Gastroesophageal sphincter (tissue), 4 donors: Measurements from ENCODE around the gene PRKCZ. TPM values are rescaled to one million over a fixed set of nuclear protein-coding genes. Genes with fewer than 3 reads are reported as not detected.

ENCODE experiments used
- ATAC-seq: fragments of 150-250 bp; one replicate; pipeline ENCODE4 v1.9.1; 2016; ENCODE audit warnings: mild to moderate bottlenecking, moderate library complexity
- H3K27ac ChIP-seq, 4 donors: fragments of 200-600 bp; sonication (generic) in 3 of 4; 1 replicate in 3 of 4; 2 replicates in 1 of 4; pipeline ENCODE4 v1.5.1; 2016 to 2019
- H3K27me3 ChIP-seq: fragments of 200-600 bp; sonication (generic); one replicate; pipeline ENCODE4 v1.5.1; 2019
- H3K36me3 ChIP-seq, 2 donors: fragments of 200-600 bp; sonication (generic); one replicate each; pipeline ENCODE4 v1.5.1; 2019; ENCODE audit warnings: control low read depth in 1 of 2
- H3K4me1 ChIP-seq, 3 donors: fragments of 200-600 bp; sonication (generic); 1 replicate in 2 of 3; 2 replicates in 1 of 3; pipeline ENCODE4 v1.5.1; 2016 to 2019; ENCODE audit warnings: control low read depth in 2 of 3
- H3K4me3 ChIP-seq, 2 donors: fragments of 200-600 bp; sonication (generic); one replicate each; pipeline ENCODE4 v1.5.1; 2019; ENCODE audit warnings: mild to moderate bottlenecking in 1 of 2, moderate library complexity in 1 of 2
- H3K9me3 ChIP-seq, 3 donors: fragments of 200-600 bp; sonication (generic); one replicate each; pipeline ENCODE4 v1.5.1; 2017 to 2019; ENCODE audit warnings: control low read depth in 2 of 3
- EP300 ChIP-seq: sonication (generic); formaldehyde crosslinking; IDR thresholded peaks from one replicate; pipeline ENCODE4 v1.6.1; 2017; ENCODE audit warnings: antibody characterized with exemption, mild to moderate bottlenecking
- POLR2A ChIP-seq, 2 donors: fragments of 450-650 bp; IDR thresholded peaks; one replicate each; pipeline ENCODE4 v1.6.1; 2017; ENCODE audit warnings: antibody characterized with exemption in 2 of 2, mild to moderate bottlenecking in 2 of 2, moderate library complexity in 1 of 2
- POLR2AphosphoS5 ChIP-seq: sonication (generic); formaldehyde crosslinking; IDR thresholded peaks from one replicate; pipeline ENCODE4 v1.6.1; 2017; ENCODE audit warnings: antibody characterized with exemption
- WGBS, 2 donors: methylation state at CpG; one replicate each; pipeline ENCODE4 v1.1.5; 2018; ENCODE audit warnings: low coverage in 1 of 2; 5-methylcytosine and 5-hydroxymethylcytosine counted together
- total RNA-seq, 4 donors: library from RNA; depleted of rRNA; stranded (reverse); fragments of >200 nt; gene quantifications; one replicate each; pipeline ENCODE4 v1.1.0, GENCODE V29; 2016
- TF ChIP-seq, protein P1 (sequence below), 4 experiments: fragments of 200-600 bp in 2 of 4; fragments of 450-650 bp in 2 of 4; sonication (generic) in 1 of 4; IDR thresholded peaks; one replicate each; pipeline ENCODE4 v1.5.1; 2017 to 2019; ENCODE audit warnings: antibody characterized with exemption in 4 of 4, mild to moderate bottlenecking in 2 of 4, moderate library complexity in 2 of 4

PRKCZ gene
- total RNA-seq, 4 donors from 2014 or later = 2.4 to 3.8 (median 2.9) TPM

DNA sequence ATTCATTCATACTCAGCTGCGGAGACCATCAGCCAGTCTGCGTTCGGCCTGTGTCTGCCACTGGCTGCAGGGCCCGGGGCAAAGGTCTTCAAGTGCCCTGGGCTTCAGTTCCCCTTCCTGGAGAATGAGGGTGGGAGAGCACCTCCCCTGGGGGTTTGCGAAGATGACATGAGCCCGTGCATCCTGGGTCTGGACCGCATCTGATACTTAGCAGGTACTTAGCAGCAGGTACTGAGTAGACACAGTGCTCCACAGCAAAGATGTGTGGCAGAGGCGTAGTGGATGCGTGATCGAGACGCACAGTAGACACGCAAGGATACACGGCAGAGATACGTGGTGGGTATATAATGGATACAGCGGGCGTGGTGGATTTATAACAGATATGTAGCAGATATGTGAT lies 51.3 kb downstream of the PRKCZ start:
- Histone ChIP-seq H3K27me3 (peaks cover 40% of the 10 kb centered on the region), H3K9me3 (peaks cover 0 to 21% (median 0%) of the 10 kb centered on the region in 3 donors), H3K36me3 (no peaks in the 10 kb centered on the region), H3K4me1 (no peaks in the 10 kb centered on the region), H3K27ac (no peak overlapping the region), H3K4me3 (no peak overlapping the region)
- 86 to 92% methylated on average over 9 to 12 of the region's 16 CpGs for WGBS, 2 donors
- TF ChIP-seq POLR2AphosphoS5 (no peak), POLR2A (IDR thresholded peaks at IDR 0.05) (no peak), EP300 (no peak)
- TF ChIP-seq, protein P1, sequence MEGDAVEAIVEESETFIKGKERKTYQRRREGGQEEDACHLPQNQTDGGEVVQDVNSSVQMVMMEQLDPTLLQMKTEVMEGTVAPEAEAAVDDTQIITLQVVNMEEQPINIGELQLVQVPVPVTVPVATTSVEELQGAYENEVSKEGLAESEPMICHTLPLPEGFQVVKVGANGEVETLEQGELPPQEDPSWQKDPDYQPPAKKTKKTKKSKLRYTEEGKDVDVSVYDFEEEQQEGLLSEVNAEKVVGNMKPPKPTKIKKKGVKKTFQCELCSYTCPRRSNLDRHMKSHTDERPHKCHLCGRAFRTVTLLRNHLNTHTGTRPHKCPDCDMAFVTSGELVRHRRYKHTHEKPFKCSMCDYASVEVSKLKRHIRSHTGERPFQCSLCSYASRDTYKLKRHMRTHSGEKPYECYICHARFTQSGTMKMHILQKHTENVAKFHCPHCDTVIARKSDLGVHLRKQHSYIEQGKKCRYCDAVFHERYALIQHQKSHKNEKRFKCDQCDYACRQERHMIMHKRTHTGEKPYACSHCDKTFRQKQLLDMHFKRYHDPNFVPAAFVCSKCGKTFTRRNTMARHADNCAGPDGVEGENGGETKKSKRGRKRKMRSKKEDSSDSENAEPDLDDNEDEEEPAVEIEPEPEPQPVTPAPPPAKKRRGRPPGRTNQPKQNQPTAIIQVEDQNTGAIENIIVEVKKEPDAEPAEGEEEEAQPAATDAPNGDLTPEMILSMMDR (IDR thresholded peaks at IDR 0.05) = no peak
- ATAC-seq = no peak

DNA sequence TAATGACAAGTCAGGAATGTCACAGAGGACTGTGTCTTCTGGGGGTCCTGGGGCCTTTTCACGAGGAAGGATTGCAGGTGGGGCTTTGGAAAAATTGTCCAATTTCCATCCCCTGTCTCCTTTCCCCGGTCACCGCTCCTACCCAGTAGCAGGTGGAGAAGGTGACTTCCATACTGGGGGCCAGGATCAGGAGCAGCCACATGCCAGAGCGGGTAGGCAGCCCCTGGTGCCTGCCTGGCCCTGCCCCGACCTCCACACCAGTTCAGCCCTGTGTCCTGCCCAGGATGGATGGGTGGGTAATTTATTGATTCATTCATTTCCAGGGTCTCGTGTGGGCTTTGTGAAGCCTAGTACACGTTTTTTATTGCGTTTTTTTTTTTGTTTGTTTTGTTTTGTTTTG lies 51.7 kb downstream of the PRKCZ start:
- no peak for ATAC-seq
- WGBS, 2 donors = 74 to 80% methylated on average over 4 to 5 of the region's 8 CpGs

GRCh38 chr1:2102753-2103152 lies 52.5 kb downstream of the PRKCZ start:
- 83 to 91% methylated on average over 1 to 5 of the region's 12 CpGs for WGBS, 2 donors
- H3K36me3 ChIP-seq = no peaks in the 10 kb centered on the region
- no peak for ATAC-seq
- no peak overlapping the region for H3K4me3 ChIP-seq
- peaks cover 0 to 9% (median 0%) of the 10 kb centered on the region in 3 donors for H3K9me3 ChIP-seq
- H3K27me3 ChIP-seq = peaks cover 40% of the 10 kb centered on the region
- H3K27ac ChIP-seq = no peak overlapping the region
- H3K4me1 ChIP-seq = no peaks in the 10 kb centered on the region
- TF ChIP-seq POLR2AphosphoS5 (no peak), POLR2A (IDR thresholded peaks at IDR 0.05) (no peak)

More for the DNA sequence above, 51.7 kb downstream of the PRKCZ start:
- Histone ChIP-seq H3K4me3 (no peak overlapping the region), H3K27me3 (peaks cover 40% of the 10 kb centered on the region), H3K4me1 (no peaks in the 10 kb centered on the region), H3K27ac (no peak overlapping the region), H3K9me3 (peaks cover 0 to 17% (median 0%) of the 10 kb centered on the region in 3 donors), H3K36me3 (no peaks in the 10 kb centered on the region)
- TF ChIP-seq POLR2AphosphoS5 = no peak
- no peak for TF ChIP-seq EP300
- TF ChIP-seq, protein P1 (IDR thresholded peaks at IDR 0.05) = no peak
- no peak for TF ChIP-seq POLR2A (IDR thresholded peaks at IDR 0.05)

- TF ChIP-seq, protein P1 (IDR thresholded peaks at IDR 0.05) = no peak
- TF ChIP-seq POLR2AphosphoS5 (no peak), POLR2A (IDR thresholded peaks at IDR 0.05) (no peak)
- no peak for ATAC-seq
- H3K4me1 ChIP-seq = no peaks in the 10 kb centered on the region
- no peaks in the 10 kb centered on the region for H3K36me3 ChIP-seq
- H3K27ac ChIP-seq = no peak overlapping the region
- no peak overlapping the region for H3K4me3 ChIP-seq
- 76% methylated on average over 14 of the region's 25 CpGs; no CpG with 5 or more reads in 1 of the 2 donors for WGBS, 2 donors
- peaks cover 0 to 3% (median 0%) of the 10 kb centered on the region in 3 donors for H3K9me3 ChIP-seq
- peaks cover 44% of the 10 kb centered on the region for H3K27me3 ChIP-seq
These were observed 53.2 kb downstream of the PRKCZ start for GRCh38 chr1:2103266-2103900.

DNA sequence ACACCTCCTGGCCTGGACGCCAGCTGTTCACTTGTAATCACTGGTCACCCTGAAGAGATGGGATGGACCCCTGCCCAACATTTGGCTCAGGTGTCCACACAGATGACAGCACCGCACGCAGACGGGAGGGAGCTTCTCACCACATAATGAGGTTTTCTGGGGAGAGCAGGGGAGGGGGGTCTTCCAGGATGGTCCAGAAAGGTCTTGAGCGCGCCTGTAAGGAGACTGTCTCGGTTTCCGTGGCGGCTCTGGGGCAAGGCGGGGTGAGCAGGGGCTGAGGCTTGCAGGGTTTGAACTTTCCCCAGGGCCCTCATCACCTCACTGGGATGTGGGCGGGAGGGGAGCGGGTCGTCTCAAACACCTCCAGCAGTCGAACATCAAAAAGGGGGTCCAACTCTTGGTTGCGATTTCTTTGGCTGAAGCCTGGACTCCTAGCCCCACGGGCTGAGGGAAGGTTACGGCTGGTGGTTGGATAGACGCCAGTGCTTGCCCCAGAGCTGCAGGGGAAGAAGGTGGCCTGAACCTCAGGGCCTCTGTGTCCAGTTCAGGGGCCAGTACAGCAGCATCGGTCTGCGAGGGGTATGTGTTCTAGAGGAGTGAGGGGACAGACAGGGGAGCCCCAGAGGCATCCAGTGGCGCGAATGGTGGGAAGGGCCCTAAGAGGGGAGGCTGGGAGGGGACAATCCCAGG lies 53.8 kb downstream of the PRKCZ start:
- 63 to 82% methylated on average over 2 to 9 of the region's 22 CpGs for WGBS, 2 donors
- H3K36me3 ChIP-seq = no peaks in the 10 kb centered on the region
- no peak overlapping the region for H3K4me3 ChIP-seq
- peaks cover 51% of the 10 kb centered on the region for H3K27me3 ChIP-seq
- TF ChIP-seq, protein P1 (IDR thresholded peaks at IDR 0.05) = no peak
- TF ChIP-seq POLR2AphosphoS5 = no peak
- TF ChIP-seq EP300 = no peak
- TF ChIP-seq POLR2A (IDR thresholded peaks at IDR 0.05) = no peak
- H3K4me1 ChIP-seq = no peaks in the 10 kb centered on the region
- H3K27ac ChIP-seq = no peak overlapping the region
- no peaks in the 10 kb centered on the region for H3K9me3 ChIP-seq
- ATAC-seq = no peak
